OCI-LY1 (cell line): ENCODE data around the gene SLC35F4.

Experiments used
- EZH2 ChIP-seq: fragments of 200-600 bp; sonication (generic), shearing (Covaris generic); IDR thresholded peaks from 2 replicates; pipeline ENCODE4 v1.8.0; 2017; ENCODE audit warnings: borderline replicate concordance, mixed run types, mild to moderate bottlenecking, antibody characterized with exemption, low read length, moderate library complexity, mixed read lengths
- TF ChIP-seq, protein P1 (sequence below): fragments of 200-600 bp; sonication (generic), shearing (Covaris generic); IDR thresholded peaks from 2 replicates; pipeline ENCODE4 v1.5.1; 2017; ENCODE audit warnings: mild to moderate bottlenecking, antibody characterized with exemption, low read length, moderate library complexity, mixed read lengths

DNA sequence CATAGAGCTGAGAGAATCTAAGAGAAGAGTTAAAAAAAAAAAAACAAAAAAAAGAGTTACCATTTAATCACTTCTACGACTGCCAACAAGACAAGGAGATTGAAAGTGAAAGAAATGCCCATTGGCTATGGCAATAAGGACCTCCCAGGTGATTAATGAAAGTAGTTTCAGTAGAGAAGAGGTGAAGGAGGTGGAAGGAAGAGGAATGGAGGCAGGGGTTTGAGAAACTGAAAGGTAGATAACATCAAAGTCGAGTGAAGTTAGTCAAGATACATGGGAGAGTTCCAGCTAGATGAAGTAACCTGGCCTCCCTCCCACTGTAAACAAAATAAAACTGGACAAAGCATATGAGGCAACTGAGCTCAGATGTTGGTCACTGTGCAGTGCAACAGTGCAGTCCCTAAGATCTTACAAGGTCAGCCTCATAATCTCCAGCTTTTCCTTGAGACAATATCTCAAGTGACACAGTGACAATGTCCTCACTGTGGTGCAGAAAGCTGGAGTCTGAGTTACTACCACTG is 254.3 kb downstream of the SLC35F4 start:
- TF ChIP-seq, protein P1, sequence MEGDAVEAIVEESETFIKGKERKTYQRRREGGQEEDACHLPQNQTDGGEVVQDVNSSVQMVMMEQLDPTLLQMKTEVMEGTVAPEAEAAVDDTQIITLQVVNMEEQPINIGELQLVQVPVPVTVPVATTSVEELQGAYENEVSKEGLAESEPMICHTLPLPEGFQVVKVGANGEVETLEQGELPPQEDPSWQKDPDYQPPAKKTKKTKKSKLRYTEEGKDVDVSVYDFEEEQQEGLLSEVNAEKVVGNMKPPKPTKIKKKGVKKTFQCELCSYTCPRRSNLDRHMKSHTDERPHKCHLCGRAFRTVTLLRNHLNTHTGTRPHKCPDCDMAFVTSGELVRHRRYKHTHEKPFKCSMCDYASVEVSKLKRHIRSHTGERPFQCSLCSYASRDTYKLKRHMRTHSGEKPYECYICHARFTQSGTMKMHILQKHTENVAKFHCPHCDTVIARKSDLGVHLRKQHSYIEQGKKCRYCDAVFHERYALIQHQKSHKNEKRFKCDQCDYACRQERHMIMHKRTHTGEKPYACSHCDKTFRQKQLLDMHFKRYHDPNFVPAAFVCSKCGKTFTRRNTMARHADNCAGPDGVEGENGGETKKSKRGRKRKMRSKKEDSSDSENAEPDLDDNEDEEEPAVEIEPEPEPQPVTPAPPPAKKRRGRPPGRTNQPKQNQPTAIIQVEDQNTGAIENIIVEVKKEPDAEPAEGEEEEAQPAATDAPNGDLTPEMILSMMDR, result no peak
- TF ChIP-seq EZH2, result no peak
